DMS53 treated with DMSO at 0.1 percent for 48 hours (cell line): Measurements from ENCODE around the gene TBL1X.
"Not testable (repeated sequence)": the region's sequence is repeated elsewhere in the genome, so short reads cannot be mapped to it uniquely, and the experiment has no call there.

Experiments used
- DNase-seq: peaks from one replicate; lab custom pipeline; 2025; ENCODE audit not compliant: unreplicated experiment; lab: John Stamatoyannopoulos, UW

TBL1X gene

DNA sequence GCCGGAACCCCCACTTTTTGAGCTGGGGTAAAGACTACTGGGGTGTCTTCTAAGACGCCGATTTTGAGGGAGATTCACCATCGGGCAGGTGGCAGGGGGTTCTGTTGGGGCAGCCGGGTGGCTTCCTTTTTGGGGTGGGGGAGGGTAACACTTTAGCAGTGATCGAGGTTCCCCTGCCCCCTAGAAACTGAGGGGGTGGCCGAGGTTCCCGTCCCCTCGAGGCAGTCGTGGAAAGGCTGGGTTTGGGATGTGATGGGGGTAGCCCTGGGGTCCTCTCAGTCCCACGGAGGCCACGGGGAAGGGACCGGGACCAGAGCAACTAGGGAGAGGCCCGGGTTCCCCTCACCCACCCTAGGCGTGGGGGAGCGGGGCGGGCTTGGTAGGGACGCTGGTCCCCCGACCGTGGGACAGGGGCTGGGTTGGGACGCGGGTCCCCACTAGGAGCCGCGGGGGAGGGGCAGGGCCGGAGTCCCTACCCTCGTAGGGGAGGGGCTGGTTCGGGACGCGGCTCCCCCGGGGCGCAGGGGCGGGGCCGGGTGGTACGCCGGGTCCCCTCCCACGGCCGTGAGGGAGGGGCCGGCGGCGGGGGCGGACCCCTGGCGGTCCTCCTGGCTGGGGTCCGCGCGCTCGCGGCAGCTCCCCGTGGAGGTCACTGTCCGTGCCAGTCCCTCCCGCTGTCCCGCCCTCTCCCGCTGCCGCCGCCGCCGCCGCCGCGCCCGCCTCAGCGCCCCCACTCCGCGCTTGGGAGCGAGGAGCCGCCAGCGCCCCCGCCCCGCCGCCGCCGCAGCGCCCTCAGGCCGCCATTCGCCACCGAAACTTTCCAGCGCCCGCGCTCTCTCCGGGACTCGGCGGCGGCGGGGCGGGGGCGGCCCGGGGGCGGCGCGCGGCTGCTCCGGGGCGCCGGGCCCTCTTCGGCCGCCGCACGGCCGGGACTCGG, at the start of gene TBL1X:
Gene TBL1X (plus strand): TSS at position 624 of the 937 bp plus-strand sequence. CDS start 188,529 bp downstream, outside the sequence.
- no peak for DNase-seq

DNA sequence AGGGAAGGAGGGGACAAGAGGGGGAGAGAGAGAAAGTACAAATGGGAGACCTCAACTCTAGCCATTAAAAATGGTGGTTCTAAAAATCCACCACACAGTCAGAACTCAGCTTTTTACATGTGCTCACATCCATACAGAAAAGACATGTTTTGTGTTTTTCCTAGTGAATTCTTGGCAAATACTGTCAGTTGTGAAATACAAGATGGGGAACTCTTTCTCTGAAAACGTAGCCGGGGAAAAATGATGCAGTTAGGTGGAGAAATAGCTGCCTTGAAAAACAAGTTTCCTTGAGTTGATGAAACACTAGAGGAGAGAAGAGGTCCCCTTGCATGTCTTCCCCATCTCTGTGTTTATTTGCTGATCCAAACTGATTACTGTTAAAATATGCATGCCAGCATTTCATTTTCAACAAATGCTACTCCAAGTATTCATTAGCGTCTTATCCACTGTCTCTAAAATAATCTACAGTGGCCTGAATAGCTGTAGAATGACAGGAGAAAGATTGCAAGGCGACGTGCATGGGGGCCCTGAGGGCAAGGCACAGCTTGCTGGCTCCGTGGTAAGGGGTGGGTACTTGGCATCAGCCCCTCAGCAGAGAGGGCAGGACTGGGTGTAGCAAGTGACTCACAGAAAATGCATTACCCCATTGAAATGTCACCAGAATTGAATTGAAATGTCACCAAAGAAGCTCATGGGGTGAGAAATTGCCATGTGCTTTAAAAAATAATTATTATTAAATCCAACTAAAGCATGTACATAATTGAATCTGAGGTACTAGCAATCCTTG, 48.1 kb upstream of the TBL1X start:
- no peak for DNase-seq

DNA sequence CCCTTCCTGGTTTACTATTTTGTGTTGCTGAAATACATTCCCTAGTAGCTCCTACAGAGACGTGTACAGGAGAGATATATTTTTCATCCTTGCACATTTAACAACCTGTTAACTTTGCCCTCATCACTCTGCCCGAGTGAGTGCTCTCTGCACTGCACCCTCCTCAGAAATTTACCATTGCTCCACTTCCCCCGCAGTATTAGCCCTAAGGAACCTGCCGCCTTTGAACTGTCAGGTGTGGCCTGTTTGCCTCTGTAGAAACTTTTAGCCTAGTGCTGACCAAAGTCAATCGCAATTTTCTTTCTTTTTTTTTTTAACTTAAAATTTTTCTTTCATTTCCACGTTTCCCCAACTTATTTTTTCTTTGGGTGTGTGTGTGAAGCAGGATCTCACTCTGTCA, 46.6 kb upstream of the TBL1X start:
- no peak for DNase-seq

DNA sequence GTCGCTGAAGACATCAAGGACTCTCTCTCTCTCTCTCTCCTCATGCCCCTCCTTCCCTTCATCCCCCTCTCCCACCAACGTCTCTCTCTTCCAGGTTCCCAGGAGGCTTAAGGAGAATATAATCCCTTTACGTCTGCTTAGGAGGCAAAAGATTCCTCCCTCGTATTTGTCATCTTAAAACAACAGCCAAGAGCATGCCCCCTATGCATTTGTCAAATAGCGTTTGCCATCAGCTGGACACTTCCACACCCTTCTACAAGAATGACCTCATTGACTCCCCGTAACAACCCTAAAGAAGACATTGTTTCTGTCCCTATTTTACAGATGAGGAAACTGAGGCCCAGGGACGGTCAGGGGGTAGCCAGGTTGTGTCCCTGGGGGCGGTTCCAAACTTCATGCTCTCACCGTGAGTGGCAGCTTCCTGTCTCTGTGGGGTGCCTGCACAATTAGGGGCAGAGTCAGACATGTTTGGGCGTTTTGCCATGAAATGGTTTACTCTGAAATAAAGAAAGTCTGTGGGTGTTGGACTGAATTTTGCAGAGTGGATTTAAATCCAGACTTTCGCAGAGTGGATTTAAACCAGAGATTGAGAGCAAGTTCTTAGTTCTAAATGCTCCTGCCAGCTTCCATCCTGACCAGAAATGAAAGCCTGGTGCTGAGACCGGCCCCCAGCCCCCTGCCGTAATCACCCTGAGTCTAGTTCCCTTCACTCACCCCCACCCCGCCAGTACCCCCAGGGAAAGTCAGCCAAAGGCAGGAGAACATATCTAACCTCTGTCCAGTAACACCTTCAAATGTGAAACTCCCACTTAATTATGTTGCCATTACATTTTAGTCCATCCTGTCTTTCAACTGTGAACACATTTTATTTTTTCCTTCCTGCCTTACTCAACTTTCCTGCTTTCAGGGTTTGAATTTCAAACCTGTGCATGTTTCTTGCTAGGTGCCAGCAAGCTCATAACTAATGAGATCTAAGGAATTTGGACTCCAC, 44.3 kb upstream of the TBL1X start:
- DNase-seq: no peak

DNA sequence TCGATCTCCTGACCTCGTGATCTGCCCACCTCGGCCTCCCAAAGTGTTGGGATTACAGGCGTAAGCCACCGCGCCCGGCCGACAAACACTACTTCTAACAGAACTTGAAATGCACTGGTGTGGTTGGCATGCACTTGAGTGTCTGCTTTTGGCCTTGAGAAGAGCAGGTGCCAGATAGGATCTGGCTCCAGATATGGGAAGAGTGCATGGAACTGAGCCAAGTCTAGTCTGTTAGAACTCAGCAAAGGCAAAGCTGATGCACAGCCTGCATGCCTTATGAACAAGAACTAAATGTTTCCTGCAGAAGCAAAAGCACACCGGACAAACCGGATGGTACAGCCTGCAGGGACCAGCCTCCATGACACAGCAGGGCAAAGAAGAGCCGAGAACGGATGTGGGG, 35.1 kb upstream of the TBL1X start:
- DNase-seq: no peak

DNA sequence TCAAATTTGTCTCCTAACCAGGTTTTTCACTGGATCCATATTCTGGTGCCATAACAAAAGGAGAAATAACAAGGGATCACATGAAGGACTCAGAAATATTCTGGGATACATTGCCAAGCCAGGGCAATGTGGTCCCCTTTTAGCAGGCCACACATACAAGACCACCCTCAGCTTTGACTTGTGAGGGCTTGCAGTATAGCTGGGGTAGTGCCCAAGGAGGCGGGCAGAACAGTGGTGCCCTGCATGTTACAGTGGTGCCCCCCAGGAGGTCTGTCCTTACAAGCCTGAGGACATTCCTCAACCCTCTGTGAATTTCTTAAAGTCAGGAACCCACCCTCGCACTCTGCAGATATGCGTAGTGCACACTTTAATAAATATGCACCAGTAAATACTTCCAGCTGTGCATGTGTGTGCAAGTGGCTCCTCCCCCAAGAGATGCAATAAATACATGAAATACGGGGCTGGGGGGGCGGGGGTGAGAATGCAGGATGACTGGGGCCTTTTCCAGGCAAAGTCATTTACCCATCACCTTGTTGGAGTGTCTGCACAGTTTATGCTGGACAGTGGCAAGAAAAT, 34.4 kb upstream of the TBL1X start:
- no peak for DNase-seq

DNA sequence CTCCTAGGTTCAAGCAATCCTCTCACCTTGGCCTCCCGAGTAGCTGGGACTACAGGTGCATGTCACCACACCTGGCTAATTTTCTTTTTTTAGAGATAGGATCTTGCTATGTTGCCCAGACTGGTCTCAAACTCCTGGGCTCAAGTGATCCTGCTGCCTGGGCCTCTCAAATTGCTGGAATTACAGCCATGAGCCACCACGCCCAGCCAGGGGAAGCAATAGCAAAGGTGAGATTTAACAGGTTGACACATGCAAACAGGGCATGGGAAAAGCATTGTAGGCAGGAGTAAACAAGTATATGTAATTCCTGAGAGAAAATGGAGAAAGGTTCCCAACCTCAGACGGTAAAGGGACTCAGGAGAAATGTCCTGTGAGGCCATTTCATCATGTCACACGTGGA, 33.6 kb upstream of the TBL1X start:
- DNase-seq: no peak

DNA sequence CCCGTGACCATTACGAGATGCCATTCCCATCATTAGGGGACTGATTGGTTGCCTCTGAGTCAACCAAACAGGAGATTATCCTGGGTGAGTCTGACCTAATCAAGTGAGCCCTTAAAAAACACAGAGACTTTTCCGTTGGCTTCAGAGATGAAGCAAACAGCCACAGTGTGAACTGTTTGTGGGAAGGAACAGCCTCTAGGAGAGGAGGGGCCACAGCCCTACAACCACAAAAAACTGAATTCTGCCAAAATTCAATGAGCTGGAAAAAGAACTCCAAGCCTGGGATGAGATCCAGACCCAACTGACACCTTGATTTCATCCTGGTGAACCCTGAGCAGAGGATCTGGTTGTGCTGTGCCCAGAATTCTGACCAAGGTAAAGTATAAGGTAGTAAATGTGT, 31.3 kb upstream of the TBL1X start:
- no peak for DNase-seq

DNA sequence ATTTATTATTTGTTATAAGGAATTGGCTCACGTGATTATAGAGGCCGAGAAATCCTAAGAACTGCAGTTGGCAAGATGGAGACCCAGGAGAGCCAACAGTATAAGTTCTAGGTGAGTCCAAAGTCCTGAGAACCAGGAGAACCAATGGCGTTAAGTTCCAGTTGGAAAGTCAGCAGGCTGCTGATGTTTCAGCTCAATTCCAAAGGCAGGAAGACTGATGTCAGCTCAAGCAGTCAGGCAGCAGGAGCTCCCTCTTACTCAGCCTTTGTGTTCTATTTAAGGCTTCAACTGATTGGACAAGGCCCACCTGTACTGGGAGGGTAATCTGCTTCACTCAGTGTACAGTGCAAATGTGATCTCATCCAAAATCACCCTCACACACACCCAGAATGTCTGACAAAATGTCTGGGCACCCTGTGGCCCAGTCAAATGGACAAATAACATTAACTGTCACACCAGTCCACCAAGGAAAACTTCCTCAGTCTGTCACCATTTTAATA, 30.8 kb upstream of the TBL1X start:
- no peak for DNase-seq

DNA sequence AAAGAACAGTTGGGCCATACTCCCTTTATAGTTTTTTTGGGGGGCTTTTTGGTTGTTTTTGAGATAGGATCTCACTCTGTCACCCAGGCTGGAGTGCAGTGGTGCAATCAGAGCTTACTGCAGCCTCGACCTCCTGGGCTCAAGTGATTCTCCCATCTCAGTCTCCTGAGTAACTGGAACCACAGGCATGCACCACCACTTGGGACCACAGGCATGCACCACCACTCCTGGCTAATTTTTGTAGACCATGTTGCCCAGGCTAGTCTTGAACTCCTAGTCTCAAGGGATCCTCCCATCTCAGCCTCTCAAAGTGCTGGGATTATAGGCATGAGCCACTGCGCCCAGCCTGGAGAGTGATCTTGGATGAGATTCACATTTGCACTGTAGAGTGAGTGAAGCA, 29.8 kb upstream of the TBL1X start:
- DNase-seq: not testable (repeated sequence)

DNA sequence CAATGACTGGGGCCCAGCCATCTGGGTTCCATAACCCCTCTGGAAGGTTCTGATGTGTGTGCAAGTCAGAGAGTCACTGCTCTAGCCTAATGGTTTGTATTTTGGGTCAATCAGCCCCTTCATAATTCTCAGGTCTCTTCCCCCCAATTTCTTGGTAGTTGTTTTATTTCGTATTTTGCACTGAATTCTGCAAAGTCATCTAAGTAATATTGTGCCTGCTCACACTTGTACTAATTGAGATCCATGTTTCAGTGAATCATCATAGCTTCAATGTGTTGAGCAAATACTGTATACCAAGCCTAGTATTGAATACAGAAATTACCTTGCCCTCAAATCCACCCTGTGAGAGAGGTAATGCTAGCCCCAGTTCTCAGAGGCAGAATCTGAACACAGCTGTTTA, 28.0 kb upstream of the TBL1X start:
- DNase-seq: no peak

DNA sequence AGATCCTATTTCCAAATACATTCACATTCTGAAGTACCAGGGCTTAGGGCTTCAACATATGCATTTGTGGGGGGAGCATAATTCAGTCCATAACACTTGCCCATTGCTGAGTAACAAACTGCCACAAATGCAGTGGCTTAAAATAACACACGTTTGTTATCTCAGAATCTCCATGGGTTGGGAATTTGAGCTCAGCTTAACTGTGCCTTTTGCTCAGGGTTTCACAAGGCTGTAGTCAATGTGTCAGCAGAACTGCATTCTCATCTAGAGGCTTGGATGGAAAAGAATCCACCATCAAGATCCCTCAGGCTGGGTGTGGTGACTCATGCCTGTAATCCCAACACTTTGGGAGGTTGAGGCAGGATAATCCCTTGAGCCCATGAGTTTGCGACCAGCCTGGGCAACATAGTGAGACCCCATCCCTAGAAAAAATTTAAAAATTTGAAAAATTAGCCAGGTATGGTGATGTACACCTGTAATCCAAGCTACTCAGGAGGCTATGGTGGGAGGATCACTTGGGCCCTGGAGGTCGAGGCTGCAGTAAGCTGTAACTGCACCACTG, 25.8 kb upstream of the TBL1X start:
- no peak for DNase-seq

DNA sequence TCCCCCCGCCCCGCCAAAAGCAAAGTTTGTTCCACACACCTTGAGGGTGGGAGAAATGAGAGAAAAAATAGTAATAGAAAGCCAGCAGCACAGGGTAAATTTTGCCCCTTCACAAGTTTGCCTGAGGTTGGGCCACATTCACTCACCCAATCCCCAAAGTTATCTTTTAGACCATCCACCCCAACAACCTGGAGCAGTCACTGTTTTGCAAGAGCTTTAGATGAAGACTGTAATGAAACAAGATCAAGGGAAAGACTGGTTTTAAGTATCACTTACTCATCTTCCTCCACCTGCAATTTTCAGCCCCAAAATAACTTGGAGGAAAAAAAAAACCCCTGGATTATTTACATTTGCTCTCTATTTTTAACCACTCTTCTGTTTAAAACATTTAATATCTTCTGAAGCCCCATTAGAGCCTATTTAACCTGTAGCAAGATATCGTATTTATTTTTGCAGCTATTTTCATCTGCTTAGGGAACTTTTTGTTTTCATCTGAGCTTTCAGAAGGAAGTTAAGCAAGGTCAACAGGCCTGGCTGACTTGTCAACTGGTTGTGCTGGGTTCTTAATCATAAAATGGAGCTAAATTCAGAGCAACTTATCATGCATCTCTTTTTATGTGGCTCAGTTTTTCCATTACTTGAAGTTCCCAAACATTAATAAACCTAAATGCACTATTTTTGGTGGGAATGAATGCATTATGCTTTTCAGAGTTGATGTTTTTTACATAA, 24.6 kb upstream of the TBL1X start:
- DNase-seq: no peak

DNA sequence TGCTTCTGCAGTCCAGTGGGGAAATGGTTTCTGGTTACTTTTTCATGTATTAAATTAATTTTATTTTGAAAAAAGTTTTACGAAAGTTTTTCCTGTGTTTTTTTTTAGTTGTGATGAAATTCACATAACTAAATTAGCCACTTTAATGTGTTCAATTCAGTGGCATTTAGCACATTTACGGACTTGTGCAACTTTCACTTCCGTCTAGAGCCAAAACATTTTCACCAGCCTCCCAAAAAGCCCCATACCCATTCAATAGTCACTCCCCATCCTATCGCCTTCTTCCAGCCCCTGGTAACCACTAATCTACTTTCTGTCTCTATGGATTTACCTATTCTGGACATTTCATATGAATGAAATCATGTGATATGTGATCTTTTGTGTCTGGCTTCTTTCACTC, 22.8 kb upstream of the TBL1X start:
- no peak for DNase-seq

DNA sequence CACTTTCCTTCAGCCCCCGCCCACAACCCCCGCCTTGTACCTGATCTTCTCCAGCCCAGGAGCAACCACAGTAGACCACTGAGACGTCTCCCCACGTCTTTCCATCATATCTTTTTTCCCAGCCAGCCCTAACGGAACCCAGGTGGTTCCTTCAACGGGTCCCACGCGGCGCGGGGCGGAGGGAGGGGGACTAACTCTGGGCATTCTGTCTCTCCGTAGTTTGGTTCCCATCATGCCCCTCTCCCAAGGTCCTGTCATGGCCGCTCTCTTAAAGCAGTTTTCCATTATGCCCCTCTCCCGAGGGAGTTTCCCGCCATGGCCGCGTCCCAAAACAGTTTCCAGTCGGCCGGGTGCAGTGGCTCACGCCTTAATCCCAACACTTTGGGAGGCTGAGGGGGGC, 21.5 kb upstream of the TBL1X start:
- no peak for DNase-seq

DNA sequence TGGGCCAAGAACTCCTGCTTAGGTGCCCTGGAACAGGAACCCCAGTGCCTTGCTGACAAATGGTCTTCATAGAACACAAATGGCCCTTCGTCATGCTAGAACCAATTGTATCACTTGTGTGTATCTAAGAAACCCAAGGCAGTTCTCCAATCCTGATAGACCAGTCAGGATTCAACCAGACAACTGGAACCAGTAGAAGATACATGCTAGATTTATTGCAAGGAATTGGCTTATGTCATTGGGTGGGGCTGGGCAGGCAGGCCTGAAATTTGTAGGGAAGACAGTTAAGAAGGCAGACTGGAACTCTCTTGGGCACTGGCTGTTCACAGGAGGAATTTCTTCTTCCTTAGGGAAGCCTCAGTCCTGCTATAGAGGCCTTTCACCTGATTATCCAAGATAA, 17.0 kb upstream of the TBL1X start:
- no peak for DNase-seq

DNA sequence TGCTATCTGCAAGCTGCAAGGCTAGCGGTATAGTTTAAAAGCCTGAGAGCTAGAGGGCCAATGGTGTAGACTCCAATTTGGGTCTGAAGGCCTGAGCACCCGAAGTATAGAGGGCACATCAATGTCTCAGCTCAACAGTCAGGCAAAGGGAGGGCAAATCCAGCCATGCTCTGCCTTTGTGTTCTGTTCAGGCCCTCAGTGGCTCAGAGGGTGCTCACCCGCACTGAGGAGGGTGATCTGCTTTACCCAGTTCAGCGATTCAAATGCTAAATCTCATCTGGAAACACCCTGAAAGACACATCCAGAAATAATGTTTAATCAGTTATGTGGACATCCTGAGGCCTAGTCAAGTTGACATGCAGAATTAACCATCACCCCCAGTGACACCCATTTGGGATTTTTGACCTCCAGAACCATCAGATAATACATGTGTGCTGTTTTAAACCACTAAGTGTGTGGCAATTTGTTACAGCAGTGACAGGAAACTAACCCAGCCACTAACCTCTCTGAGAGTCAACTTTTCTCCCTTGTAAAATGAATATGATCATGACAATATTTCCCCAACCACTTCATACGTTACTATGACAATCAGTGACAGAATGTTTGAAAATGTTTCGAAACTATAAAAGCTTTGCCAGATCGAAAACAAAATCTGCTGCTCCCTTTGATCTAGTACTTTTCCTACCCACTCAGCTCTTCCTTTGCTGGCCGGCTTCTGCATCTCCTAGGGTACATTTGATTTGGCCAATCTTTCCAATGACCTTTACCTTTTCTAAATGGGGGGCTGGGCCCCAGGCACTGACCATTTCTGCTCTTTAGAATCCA, 8.4 kb upstream of the TBL1X start:
- no peak for DNase-seq

DNA sequence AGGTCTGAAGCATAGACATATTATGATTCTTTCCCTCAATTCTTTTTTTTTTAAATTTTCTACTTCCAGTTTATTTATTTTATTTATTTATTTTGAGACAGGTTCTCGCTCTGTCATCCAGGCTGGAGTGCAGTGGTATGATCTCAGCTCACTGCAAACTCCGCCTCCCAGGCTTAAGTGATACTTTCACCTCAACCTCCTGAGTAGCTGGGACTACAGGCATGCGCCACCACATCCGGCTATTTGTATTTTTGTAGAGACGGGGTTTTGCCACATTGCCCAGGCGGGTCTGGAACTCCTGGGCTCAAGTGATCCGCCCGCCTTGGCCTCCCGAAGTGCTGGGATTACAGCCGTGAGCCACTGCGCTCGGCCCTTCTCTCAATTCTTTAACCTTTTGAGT, 6.8 kb upstream of the TBL1X start:
- not testable (repeated sequence) for DNase-seq
